HG03354 (cell line): ENCODE data around the gene SCN4A.

Experiments
- ATAC-seq: cut with Tn5 transposase; IDR thresholded peaks from one replicate; pipeline ENCODE4 v1.9.1; 2021; ENCODE audit warnings: mild to moderate bottlenecking; ENCODE audit not compliant: unreplicated experiment, poor library complexity, severe bottlenecking

Gene SCN4A

GRCh38 chr17:63941751-63942150, 31.0 kb downstream of the SCN4A start:
- ATAC-seq: no peak

- no peak for ATAC-seq
Measured at GRCh38 chr17:63941162-63941561, 31.6 kb downstream of the SCN4A start.

GRCh38 chr17:63940584-63940983, 32.1 kb downstream of the SCN4A start:
- ATAC-seq: no peak

- ATAC-seq: no peak
Measured at GRCh38 chr17:63939884-63940283, 32.8 kb downstream of the SCN4A start.

GRCh38 chr17:63939401-63939800, 33.3 kb downstream of the SCN4A start:
- no peak for ATAC-seq

- no peak for ATAC-seq
Measured at GRCh38 chr17:63937920-63938319, 34.8 kb downstream of the SCN4A start.

- no peak for ATAC-seq
Measured at GRCh38 chr17:63937319-63937718, 35.4 kb downstream of the SCN4A start.

GRCh38 chr17:63934183-63935112, 38.3 kb downstream of the SCN4A start:
- ATAC-seq: no peak

GRCh38 chr17:63933598-63933997, 39.1 kb downstream of the SCN4A start:
- ATAC-seq: no peak

- ATAC-seq: peak; percentile 17
Measured at GRCh38 chr17:63932721-63933120, 40.0 kb downstream of the SCN4A start.

- ATAC-seq: peak; percentile 85
Measured at GRCh38 chr17:63931981-63932561, 40.6 kb downstream of the SCN4A start, which contains the start of gene CD79B. TSS of gene CD79B (minus strand) at chr17:63932331. CDS start at chr17:63932261, 70 bp downstream.

- no peak for ATAC-seq
Measured at GRCh38 chr17:63930951-63931575, 41.7 kb downstream of the SCN4A start.

- ATAC-seq: no peak
Measured at GRCh38 chr17:63929860-63930766, 42.6 kb downstream of the SCN4A start.

GRCh38 chr17:63928966-63929695, 43.6 kb downstream of the SCN4A start:
- no peak for ATAC-seq

GRCh38 chr17:63928172-63928666, 44.5 kb downstream of the SCN4A start:
- no peak for ATAC-seq

GRCh38 chr17:63927464-63928171, 45.1 kb downstream of the SCN4A start:
- no peak for ATAC-seq

GRCh38 chr17:63926164-63926563, 46.6 kb downstream of the SCN4A start:
- no peak for ATAC-seq

GRCh38 chr17:63925615-63926014, 47.1 kb downstream of the SCN4A start:
- ATAC-seq: no peak
